HepG2 (cell line): ENCODE results near the gene SEM1. TPM values are rescaled to one million over a fixed set of nuclear protein-coding genes. Genes with fewer than 3 reads are reported as not detected.

ENCODE experiments used
- ATF1 ChIP-seq: IDR thresholded peaks from 2 replicates; pipeline ENCODE4 v1.6.1; 2016; ENCODE audit warnings: mild to moderate bottlenecking, control low read depth
- CCAR2 ChIP-seq: fragments of 200-400 bp; formaldehyde crosslinking; optimal IDR thresholded peaks from 2 replicates; pipeline ENCODE3; 2018; ENCODE audit warnings: low read depth, mild to moderate bottlenecking, low read length, moderate library complexity
- GATAD2A ChIP-seq: IDR thresholded peaks from 2 replicates; pipeline ENCODE4 v1.6.1; 2016
- IKZF4 ChIP-seq: sonication (generic); formaldehyde crosslinking; IDR thresholded peaks from 2 replicates; pipeline ENCODE4 v1.5.1; 2020; ENCODE audit warnings: borderline replicate concordance, mild to moderate bottlenecking, low read depth, missing genetic modification reagents; ENCODE audit errors: not compliant biosample characterization
- IKZF5 ChIP-seq: IDR thresholded peaks from 2 replicates; pipeline ENCODE4 v1.6.1; 2018; ENCODE audit warnings: missing genetic modification reagents, mild to moderate bottlenecking, missing compliant biosample characterization
- ISL2 ChIP-seq: sonication (generic); formaldehyde crosslinking; IDR thresholded peaks from 2 replicates; pipeline ENCODE4 v1.5.0; 2020; ENCODE audit warnings: missing genetic modification reagents
- JDP2 ChIP-seq: sonication (generic); formaldehyde crosslinking; IDR thresholded peaks from 2 replicates; pipeline ENCODE4 v1.8.1; 2022; ENCODE audit warnings: missing genetic modification reagents, borderline replicate concordance
- MLLT10 ChIP-seq: sonication (generic); formaldehyde crosslinking; IDR thresholded peaks from 2 replicates; pipeline ENCODE4 v1.4.0; 2020; ENCODE audit warnings: missing genetic modification reagents
- PAWR ChIP-seq: sonication (generic); formaldehyde crosslinking; IDR thresholded peaks from 2 replicates; pipeline ENCODE4 v1.4.0; 2020; ENCODE audit warnings: missing genetic modification reagents, mild to moderate bottlenecking, borderline replicate concordance
- PRMT3 ChIP-seq: sonication (generic); formaldehyde crosslinking; IDR thresholded peaks from 2 replicates; pipeline ENCODE4 v1.8.1; 2022; ENCODE audit warnings: low read depth, mild to moderate bottlenecking, moderate library complexity, missing genetic modification reagents, borderline replicate concordance
- SMAD9 ChIP-seq: sonication (generic); formaldehyde crosslinking; IDR thresholded peaks from 2 replicates; pipeline ENCODE4 v1.5.1; 2020; ENCODE audit warnings: mild to moderate bottlenecking, missing genetic modification reagents
- SOX13 ChIP-seq, 3 experiments: fragments of 450-650 bp in 1 of 3; sonication (generic) in 1 of 3; formaldehyde crosslinking in 1 of 3; IDR thresholded peaks in 2 of 3; conservative IDR thresholded peaks in 1 of 3; 2 replicates each; pipeline versions ENCODE4 v1.5.0 to v1.6.1; 2016 to 2020; ENCODE audit warnings: antibody characterized with exemption in 1 of 3, mild to moderate bottlenecking in 1 of 3, missing compliant biosample characterization in 1 of 3, missing genetic modification reagents in 1 of 3, moderate library complexity in 1 of 3
- TIGD3 ChIP-seq: sonication (generic); formaldehyde crosslinking; IDR thresholded peaks from 2 replicates; pipeline ENCODE4 v1.5.1; 2020; ENCODE audit warnings: mild to moderate bottlenecking, missing genetic modification reagents, borderline replicate concordance
- U2AF2 ChIP-seq: fragments of 200-400 bp; formaldehyde crosslinking; IDR thresholded peaks from 2 replicates; pipeline ENCODE4 v1.6.1; 2017; ENCODE audit warnings: low read depth, mild to moderate bottlenecking, low read length
- XBP1 ChIP-seq: sonication (generic); formaldehyde crosslinking; IDR thresholded peaks from 2 replicates; pipeline ENCODE4 v1.5.0; 2020; ENCODE audit warnings: missing genetic modification reagents
- ZNF256 ChIP-seq: sonication (generic); formaldehyde crosslinking; conservative IDR thresholded peaks from 2 replicates; pipeline ENCODE4 v1.4.0; 2020; ENCODE audit warnings: missing genetic modification reagents
- ZNF335 ChIP-seq: sonication (generic); formaldehyde crosslinking; IDR thresholded peaks from 2 replicates; pipeline ENCODE4 v1.4.0; 2020; ENCODE audit warnings: missing genetic modification reagents
- ZNF563 ChIP-seq: sonication (generic); formaldehyde crosslinking; IDR thresholded peaks from 2 replicates; pipeline ENCODE4 v1.8.0; 2022; ENCODE audit warnings: mild to moderate bottlenecking, moderate library complexity, missing genetic modification reagents
- ZNF772 ChIP-seq: sonication (generic); formaldehyde crosslinking; IDR thresholded peaks from 2 replicates; pipeline ENCODE4 v1.5.0; 2020; ENCODE audit warnings: mild to moderate bottlenecking, missing genetic modification reagents
- ZNF839 ChIP-seq: sonication (generic); formaldehyde crosslinking; IDR thresholded peaks from 2 replicates; pipeline ENCODE4 v1.4.0; 2020; ENCODE audit warnings: missing genetic modification reagents, mild to moderate bottlenecking, borderline replicate concordance
- polyA plus RNA-seq, 8 experiments: library from polyadenylated mRNA; depleted of rRNA in 3 of 8; stranded (reverse) in 7 of 8; unstranded in 1 of 8; fragments of >200 nt; fragmentation: Illumina TruSeq in 4 of 8; extraction: Trizol in 4 of 8; gene quantifications; 2 replicates each; pipeline versions ENCODE4 v1.2.1 to v1.2.3, GENCODE V29; 2011 to 2016; ENCODE audit warnings: low read depth in 4 of 8, missing spikeins in 1 of 8, mixed read lengths in 1 of 8; ENCODE audit not compliant: insufficient read depth in 1 of 8
- total RNA-seq, 5 experiments: library from RNA; depleted of rRNA; stranded (reverse); fragments of >200 nt; fragmentation: Illumina TruSeq; extraction: Trizol; gene quantifications; 2 replicates each; pipeline ENCODE4 v1.2.3, GENCODE V29; 2016; ENCODE audit warnings: low read depth in 1 of 5
- TF ChIP-seq, protein P1 (sequence below): sonication (generic); formaldehyde crosslinking; IDR thresholded peaks from 2 replicates; pipeline ENCODE4 v1.5.0; 2020; ENCODE audit warnings: missing genetic modification reagents, mild to moderate bottlenecking, borderline replicate concordance
- TF ChIP-seq, protein P2 (sequence below): sonication (generic); formaldehyde crosslinking; IDR thresholded peaks from 2 replicates; pipeline ENCODE4 v1.5.1; 2020; ENCODE audit warnings: missing genetic modification reagents, mild to moderate bottlenecking, borderline replicate concordance

Gene SEM1
- total and polyA plus RNA-seq, 2 of the 13 experiments (the other 11 are each of a cell fraction or from before 2014, with no cell fraction given) = 40.7 to 174 TPM

GRCh38 chr7:96709381-96710228, at the start of gene SEM1 (continued):
- no peak for TF ChIP-seq JDP2 (CRISPR knock-in tag)
- TF ChIP-seq, protein P1, sequence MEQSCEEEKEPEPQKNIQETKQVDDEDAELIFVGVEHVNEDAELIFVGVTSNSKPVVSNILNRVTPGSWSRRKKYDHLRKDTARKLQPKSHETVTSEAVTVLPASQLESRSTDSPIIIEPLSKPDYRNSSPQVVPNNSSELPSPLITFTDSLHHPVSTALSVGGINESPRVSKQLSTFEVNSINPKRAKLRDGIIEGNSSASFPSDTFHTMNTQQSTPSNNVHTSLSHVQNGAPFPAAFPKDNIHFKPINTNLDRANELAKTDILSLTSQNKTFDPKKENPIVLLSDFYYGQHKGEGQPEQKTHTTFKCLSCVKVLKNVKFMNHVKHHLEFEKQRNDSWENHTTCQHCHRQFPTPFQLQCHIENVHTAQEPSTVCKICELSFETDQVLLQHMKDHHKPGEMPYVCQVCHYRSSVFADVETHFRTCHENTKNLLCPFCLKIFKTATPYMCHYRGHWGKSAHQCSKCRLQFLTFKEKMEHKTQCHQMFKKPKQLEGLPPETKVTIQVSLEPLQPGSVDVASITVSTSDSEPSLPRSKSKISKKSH (CRISPR knock-in tag) = peak; percentile 47; the same call in 1 of the 2 replicates
- TF ChIP-seq ZNF256 (CRISPR knock-in tag) = no peak
- TF ChIP-seq TIGD3 = no peak
- no peak for TF ChIP-seq SOX13 (IDR thresholded peaks at IDR 0.05)
- no peak; a peak in 1 of 4 replicates for TF ChIP-seq SOX13 (CRISPR knock-in tag; conservative IDR thresholded peaks at IDR 0.05 in 1 of 2, IDR thresholded peaks at IDR 0.05 in 1 of 2)
- no peak for TF ChIP-seq ZNF563 (CRISPR knock-in tag)
- no peak for TF ChIP-seq SMAD9 (CRISPR knock-in tag)
- TF ChIP-seq U2AF2 = no peak
- TF ChIP-seq, protein P2, sequence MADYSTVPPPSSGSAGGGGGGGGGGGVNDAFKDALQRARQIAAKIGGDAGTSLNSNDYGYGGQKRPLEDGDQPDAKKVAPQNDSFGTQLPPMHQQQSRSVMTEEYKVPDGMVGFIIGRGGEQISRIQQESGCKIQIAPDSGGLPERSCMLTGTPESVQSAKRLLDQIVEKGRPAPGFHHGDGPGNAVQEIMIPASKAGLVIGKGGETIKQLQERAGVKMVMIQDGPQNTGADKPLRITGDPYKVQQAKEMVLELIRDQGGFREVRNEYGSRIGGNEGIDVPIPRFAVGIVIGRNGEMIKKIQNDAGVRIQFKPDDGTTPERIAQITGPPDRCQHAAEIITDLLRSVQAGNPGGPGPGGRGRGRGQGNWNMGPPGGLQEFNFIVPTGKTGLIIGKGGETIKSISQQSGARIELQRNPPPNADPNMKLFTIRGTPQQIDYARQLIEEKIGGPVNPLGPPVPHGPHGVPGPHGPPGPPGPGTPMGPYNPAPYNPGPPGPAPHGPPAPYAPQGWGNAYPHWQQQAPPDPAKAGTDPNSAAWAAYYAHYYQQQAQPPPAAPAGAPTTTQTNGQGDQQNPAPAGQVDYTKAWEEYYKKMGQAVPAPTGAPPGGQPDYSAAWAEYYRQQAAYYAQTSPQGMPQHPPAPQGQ (CRISPR knock-in tag) = no peak
- peak; percentile 73 for TF ChIP-seq ZNF772 (CRISPR knock-in tag)
- no peak for TF ChIP-seq IKZF4 (CRISPR knock-in tag)
- TF ChIP-seq ISL2 (CRISPR knock-in tag) = 0 out of 2 replicates have a peak, but pooled peaks have one; percentile 18
- no peak for TF ChIP-seq XBP1 (CRISPR knock-in tag)
- TF ChIP-seq IKZF5 (CRISPR knock-in tag) = 0 out of 2 replicates have a peak, but pooled peaks have one; percentile 57
- no peak for TF ChIP-seq CCAR2
- TF ChIP-seq PRMT3 (CRISPR knock-in tag) = peak; percentile 70; the same call in 1 of the 2 replicates
- TF ChIP-seq PAWR (CRISPR knock-in tag) = 0 out of 2 replicates have a peak, but pooled peaks have one; percentile 54
- TF ChIP-seq MLLT10 (CRISPR knock-in tag) = no peak
- TF ChIP-seq GATAD2A = peak; percentile 50; the same call in 1 of the 2 replicates
- 0 out of 2 replicates have a peak, but pooled peaks have one; percentile 59 for TF ChIP-seq ZNF335
- peak; percentile 80 for TF ChIP-seq ATF1 (CRISPR knock-in tag)
- no peak for TF ChIP-seq ZNF839
